Activated T-helper 9 cell treated with anti-CD3 and anti-CD28 coated beads, Interleukin-2, amount 50 U/mL, for 16 hours (primary cell): ENCODE results near the gene BACH2.
A peak's percentile ranks its signal among the peaks of the same experiment; 100 is the strongest.

Experiments
- DNase-seq: peaks from one replicate; pipeline ENCODE4 v3.0.0-alpha.2; 2020; ENCODE audit warnings: low read depth

BACH2 gene

DNA sequence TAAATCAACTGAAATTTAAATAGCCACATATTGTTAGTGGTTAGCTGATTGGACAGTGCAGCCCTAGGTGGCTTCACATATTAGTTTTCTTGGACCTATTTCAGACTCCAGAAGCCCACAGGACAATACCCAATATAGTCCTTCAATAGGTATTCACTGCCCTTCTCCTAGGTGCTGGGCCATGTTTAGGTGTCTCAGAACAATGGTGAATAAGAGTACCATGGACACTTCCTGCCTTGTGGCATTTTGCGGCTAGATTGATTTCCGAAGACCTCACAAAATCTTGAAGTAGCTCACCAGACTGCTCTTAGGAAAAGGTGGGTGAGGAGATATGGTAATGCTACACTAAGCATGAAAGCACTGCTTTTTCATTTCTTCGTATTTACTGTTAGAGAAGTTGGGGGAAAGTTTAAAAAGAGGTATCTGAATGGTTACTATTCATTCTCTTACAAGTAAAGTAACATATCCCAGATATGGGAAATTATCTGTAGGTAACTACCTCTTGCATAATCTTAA, 203.0 kb downstream of the BACH2 start:
- DNase-seq = no peak

DNA sequence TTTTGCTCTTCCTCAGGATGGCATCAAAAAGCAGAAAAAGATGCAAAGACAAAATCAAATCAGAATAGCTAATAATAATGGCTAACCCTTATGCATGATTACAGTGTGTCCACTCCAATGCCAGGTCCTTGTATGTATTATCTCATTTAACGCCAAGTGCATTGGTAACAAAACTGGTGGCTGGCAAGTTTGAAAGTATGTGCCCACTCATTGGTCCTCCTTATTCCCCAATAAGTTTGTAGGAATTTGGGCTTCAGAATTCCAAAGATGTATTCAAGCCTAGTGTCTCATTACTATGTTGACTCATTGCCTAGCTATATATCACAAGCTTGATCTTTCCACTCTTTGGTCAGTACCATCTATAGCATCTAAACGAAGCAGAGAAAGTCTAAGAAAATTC, 205.8 kb downstream of the BACH2 start:
- no peak for DNase-seq

DNA sequence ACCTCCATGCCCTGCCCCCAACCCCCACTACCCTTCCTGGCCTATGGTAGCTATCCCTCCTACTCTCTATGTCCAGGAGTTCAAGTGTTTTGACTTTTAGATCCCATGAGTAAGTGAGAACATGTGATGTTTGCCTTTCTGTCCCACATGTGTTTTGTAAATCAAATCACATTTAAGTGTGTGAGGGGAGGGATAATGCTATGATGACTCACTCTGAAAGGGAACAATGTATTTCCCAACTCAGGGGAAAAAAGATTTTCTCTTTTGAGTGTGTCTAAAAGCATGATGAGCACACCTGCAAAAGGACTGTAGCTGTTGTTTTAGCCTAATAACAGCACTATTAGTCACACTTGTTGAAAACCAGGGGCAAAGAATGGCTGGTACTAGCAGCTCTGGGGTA, 208.6 kb downstream of the BACH2 start:
- no peak for DNase-seq

DNA sequence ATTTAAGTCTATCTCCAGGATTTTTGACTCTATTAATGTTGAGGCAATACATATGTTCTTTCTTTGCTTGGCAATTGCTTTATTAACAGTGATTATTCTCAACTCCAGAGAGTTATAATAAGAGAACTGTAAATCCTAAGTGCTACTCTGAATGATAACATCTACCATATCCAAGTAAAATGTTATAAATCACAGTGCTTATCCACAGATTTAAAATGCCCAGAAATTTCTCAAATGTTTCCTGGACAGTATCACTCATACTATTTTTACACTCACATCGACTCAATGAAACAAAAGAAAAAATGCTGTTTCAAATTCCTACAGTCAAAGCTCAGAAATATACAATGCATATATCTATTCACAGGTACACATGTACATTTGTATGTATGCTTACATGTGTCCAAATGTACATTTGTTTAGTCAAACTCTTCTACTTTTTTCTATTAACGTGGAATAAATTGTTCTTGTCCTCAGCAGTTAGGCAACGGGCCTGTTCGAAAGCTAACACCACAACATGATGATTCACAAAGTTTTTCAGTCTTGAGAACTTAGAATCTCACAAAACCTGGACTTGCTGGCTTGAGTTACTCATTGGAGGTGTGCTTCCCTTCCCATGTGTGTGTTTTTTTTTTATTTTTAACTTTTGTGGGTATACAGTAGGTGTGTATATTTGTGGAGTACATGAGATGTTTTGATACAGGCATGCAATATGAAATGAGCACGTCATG, 209.4 kb downstream of the BACH2 start:
- no peak for DNase-seq

DNA sequence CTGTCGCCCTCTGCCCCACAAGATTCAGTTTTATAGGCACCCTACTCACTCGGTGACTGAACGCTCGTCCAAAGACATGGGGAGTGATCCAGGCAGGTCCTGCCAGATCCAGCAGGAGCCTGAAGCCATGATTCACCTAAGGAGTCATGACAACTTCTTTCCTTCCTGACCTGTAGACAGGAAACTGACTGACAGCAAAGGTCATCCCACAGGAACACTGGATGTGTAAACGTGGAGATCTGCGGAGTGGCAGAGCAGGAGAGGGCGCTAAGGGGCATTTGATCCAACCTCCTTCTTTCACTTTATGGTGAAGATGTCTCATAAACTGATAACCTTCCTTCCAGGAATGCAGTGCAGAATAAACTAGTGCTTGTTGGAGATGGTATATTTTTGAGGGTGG, 210.1 kb downstream of the BACH2 start:
- DNase-seq = no peak

DNA sequence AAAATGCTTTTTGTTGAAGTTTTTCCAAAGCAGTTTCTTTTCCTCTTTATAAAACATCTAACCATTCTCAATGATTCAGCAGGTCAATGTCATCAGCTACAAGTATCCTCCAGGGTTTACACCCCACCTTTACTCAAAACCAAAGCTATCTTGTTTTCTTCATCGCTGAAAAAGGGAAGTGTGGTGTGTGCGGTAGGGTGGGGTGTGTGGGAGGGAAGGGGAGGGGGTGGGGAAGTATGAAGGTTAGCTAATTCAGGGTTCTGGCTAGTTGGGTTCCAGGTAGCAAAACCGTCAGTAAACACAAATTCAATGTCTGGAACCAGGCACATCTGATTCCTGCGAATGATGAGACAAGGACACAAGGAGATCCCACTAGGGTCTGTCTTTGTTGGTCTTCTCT, 212.8 kb downstream of the BACH2 start:
- peak; percentile 32 for DNase-seq

DNA sequence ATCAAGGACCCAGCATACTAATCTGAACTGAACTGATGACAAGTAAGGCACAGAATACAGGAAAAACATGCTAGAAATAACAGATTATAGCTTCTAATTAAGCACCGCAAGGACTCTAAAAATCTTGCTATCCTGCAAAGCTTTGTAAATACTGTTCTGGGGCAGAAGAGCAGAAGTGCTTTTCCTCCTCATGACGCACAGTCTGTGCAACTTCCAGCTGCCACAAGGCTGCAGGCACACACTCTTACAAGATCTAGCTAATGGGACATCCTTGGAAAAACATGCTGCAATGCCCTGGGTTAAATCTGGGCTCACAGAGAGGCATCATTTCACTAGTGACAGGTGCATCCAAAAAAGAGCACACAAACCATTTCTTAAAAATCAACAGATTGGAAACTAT, 213.8 kb downstream of the BACH2 start:
- DNase-seq = no peak

DNA sequence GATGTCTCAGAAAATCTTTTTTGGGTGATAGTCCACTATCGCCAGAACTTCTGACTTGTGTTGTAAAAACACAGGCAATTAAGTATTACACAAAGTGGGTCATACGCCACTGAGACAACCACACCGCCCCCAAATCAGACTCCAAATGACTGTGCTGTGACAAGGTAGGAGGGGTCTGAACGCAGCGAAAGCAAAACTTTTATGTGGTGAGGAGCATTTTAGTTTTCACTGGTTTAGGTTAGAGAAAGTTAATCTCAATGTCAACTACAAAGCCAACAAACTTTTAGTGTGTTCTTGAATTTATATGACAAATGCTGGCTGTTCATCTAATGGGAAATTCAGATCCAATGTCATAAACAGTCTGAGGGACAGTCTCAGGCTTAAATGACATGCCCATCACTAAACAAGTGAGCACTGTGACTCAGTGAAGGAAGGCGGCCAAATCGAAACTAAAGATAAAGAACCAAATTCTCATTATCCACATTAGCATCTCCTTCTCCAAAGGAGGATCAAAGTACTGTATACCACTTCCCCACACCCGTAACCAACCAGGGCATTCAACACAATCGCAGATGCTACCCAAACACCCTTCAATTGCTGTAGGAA, 215.7 kb downstream of the BACH2 start:
- peak; percentile 67 for DNase-seq

DNA sequence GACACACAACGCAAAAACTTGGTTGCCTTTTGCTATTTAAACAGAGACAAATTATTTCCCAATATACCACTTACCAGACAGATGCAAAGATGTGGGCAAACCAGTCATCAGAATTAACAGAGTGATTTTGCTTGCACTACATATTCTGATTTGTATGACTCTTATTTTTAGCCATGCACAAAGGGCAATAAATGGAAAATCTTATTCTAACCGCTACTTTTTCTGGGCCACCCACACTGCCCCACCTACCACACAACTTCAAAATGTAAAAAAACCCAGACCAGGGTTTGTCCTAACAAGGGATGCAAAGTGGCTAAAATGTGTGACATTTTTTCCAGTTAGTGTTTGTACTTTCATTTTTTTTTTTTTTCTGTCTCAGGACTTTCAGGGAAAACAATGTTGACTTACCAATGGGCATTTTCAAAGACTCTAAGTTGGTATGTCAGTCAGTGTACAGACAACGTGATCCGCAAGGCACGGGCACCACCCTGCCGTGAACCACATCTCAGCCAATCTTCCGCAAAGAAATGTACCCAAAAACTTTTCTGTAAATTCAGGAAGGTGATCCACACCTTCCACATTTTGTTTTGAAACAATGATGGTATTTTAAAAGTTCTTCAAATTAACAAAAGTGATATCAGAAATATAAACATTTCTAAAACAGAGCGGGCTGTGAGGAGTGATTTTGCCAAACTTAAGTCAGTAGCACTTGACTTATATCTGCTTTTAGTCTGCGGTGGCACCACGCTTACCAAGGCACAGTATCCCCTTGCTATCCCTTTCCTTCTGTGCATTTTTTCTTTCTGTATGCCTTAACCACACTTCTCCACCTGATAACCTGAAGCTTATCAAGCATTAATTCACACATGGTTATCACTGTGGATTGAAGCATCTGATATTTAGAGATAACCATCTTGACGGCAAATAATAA, 216.8 kb downstream of the BACH2 start:
- peak; percentile 44 for DNase-seq

DNA sequence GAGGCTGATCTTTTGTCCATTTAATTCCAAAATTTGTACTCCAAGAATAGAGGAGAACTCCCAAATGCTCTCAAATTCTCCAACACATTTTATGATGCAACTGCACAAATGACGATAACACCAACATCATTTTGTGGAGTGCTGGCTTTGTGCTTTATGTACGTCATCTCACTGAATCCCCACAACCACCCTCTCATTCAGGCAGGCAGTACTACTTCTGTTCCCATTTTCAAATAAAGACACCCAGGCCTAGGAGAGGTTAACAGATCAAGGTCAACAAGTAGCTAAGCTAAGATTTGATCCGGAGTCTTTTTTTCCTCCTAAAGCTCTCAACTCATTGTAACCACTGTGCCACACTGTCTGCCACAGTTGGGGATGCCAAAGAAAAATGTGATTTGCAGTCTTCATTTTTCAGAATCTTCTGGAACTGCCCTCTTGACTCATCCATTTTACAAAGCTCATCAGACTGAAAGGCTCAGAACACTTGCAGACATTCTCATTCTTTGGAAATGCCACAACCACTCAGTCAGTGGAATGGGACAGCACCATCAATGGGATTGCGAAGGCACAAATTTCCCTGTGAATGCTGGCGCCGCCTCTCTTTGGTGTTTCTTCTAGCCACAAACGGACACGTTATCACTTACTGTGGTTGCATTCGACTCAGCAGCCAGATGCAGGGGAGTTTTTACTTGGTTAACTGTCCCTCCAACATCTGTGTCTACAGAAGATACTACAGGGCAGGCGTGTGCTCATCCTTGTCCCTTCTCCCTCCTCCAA, 217.9 kb downstream of the BACH2 start:
- DNase-seq = peak; percentile 42

DNA sequence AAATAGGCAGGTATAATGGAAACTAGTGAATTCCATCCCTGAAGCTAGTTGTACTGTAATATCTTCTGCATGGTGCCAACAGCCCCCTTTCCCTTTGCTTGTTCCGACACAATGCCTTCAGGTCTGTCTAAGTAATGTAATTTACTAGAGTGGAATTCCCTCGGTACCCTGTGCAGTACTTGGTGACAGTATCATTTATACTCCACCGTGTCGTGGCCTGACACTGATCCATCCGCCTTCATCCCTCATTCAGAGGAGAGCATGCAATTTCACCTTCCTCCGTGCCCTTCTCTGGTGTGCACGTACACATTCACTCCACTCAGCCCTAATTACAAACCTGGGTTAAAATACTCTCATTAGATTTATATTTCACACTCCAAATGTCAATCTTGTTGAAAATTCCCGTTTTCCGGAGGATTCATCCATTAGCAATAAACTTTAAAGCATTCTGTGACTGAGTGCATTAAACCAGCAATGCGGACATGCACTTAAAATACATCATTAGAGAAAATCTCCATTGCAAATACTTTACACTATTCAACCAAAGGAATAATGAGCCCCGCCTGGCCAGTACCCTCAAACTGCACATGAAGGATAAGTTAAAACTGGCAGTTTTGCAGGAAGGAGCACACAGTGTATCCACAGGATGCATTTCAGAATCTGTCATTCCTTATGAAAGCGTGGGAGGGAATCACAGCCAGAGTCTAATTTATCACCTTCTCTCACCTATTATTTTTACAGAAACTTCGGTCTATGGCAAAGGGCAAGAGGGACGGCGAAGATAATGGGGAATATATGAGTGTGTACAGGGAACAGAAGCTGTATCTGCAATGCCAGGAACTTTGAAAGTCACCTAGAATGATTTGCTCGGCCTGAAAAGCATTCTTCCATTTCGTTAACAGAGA, 219.9 kb downstream of the BACH2 start:
- no peak for DNase-seq

DNA sequence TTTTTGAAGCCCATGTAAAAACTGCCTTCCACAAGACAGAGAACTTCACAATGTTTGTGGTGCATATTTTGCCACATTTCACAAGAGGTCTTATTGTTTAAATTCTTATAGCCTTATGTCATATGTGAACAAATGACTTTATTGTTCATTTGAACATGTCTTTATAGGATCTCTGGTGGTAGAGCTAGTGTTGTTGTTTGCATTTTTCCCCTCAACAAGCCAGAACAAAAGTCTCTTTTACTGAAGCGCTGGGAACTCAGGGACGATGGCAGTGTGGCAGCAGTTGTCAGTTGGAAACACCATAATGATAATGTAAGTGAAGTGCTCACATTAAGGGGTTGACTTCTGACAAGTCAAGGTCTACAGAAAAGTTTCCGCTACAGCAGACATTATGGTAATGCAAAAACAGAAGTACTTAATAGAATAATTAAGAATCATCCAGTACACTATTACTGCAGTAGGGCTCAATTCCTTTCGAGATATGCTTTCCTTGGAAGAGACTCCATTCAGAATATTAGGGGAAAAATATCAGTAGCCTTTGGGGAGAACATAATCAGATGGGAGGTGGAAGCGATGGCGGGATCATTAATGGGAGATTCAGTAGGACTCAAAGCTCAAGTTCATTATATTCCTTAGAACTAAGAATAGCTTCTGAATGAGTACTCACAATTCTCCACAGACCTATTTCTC, 222.3 kb downstream of the BACH2 start:
- no peak for DNase-seq

DNA sequence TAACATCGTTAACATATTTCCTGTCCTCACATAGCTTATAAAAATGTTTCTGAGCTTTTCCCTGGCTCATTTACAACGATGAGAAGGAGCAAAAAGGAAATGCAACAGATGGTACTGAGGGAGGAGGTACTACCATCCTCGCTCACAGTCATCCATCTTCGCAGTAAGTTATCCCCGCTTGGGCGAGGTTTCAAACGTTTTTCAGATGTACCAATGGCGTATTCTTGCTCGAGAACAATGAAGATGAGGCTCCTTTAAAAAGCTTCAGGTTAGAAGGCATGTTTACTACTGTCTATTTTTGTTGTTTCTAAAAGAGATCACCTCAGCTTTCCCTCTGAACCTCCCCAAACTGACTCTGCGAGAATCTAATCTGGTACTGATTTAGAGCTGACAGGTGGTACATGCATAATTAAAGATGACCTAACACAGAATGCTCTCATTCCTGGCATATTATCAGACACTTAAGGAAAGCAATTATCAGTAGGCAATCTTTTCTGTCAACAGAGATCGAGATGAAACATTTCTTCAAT, 223.6 kb downstream of the BACH2 start:
- no peak for DNase-seq

DNA sequence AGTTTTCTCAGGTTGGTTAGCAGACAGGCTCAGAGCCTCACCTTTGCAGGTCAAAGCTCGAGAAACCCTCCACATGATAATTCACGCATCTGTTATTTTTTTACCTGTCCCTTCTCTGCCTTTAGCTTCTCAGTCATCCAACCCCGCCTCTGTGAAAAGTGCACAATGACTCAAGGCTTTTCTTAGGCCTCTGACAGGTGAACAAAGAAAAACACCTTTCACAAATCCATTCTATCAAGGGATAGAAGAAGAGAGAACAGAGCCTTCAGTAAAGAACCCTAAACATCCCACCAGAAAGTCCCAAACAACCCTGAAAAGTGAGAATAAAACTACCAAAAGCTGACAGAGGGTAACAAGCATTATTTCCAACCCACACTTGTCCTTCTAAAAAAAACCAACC, 224.1 kb downstream of the BACH2 start:
- no peak for DNase-seq

DNA sequence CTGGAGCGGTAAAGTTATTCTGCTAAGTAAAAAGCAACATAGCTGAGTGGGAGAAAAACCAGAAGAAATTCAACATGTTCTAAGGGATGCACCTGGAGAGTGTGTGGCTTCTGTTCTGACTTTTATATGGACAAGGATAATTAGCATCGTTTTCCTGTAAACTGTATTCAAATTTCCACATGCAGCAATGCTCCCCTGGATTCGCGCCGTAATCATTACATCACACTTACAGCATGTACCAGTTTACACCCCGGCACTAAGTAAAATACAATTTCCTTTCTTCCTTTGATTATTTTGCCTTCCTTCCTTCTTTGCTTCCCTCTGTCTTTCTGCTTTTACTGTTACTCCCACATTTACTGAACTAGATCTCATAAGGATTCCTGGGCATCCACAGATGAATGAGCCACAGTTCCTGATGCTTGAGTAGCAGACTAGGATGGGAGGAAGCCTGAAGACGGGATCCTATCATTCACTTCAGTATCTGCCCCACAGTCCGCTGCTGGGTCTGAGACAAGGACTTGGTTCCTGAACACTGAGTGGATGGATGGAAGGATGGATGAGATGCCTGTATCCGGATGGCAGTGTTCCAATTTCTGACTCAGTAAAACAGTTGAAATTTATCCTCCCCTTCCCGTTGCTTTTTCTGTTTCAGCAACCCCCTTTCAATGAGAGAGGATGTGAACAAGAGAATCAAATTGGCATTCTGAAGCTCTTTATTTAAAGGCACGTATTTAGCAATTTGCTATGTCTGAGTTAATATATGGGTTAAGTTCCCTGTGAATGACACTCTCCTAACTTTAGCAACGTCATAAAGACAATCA, 227.7 kb downstream of the BACH2 start:
- no peak for DNase-seq

DNA sequence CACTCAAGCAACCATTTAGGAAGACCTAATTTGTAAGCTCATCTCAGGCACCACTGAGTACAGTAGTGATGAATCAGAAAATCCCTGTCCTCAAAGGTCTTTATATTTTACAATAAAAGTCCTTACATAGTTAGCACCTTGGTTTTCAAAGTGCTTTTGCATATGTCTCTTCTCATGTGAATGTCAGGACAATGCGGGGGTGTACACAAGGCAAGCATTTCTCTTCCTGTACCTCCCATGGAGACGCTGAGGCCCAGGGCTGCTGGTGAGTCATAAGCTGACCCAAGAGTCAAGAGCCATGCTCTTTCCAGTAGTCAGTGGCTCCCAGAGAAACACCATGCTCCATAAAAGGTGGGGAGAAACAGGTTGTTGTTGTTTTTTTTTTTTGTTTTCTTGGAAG, 228.4 kb downstream of the BACH2 start:
- no peak for DNase-seq

DNA sequence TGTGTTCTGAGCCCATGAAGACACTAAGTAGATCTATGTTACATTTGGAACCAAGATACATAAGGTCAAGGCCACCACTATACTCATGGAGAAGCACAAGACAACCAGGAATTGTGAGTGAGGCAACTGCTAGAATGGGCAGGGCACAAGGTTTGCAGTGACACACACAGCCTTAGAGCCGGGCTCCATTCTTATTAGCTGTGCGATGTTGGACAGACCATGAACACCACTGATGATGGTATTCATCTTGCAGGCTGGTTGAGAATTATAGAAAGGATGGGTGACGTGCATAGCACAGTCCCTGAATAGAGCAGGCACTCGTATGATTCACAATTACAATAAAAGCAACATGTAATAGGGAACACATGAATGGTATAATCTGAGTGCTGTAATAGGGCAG, 229.9 kb downstream of the BACH2 start:
- no peak for DNase-seq

DNA sequence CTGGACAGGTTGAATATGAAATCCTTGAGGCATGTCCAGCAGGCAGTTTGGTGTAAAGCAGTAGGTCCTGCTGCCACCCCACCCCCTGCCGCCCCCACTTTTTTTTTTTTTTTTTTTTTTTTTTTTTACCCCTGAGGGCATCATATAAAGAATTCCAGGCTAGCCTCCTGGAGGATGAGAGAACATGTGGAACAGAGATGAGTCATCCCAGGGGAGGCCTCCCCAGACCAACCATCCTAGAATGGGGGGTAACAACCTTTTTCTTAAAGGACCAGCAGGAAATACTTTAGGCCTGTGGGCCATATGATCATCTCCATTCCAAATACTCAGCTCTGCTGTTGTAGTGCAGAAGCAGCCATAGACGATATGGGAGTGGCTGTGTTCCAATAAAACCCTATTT, 231.5 kb downstream of the BACH2 start:
- no peak for DNase-seq

DNA sequence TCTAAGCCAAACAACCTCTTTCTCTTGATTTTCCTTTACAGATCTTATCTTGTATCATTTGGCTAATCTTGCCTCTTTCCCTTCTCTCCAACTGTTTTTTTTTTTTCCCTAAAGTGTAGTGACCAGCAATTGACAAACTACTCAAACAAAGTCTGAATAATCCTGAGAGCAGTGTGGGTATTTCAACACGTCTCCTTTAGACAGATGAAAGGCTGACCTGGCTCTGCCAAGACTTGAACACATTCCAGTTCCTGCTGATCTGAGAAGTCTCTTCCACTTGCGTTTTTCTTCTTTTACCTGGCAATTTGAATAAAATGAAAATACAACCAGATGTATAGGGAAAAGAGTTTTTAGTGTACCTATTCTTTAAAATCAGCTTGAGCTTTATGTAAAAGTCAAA, 234.0 kb downstream of the BACH2 start:
- no peak for DNase-seq
